Kidney (tissue), 14 donors: ENCODE measurements around the gene MAGI3. TPM values are rescaled to one million over a fixed set of nuclear protein-coding genes. Genes with fewer than 3 reads are reported as not detected.
"Not testable (repeated sequence)": the region's sequence is repeated elsewhere in the genome, so short reads cannot be mapped to it uniquely, and the experiment has no call there.

Experiments
- DNase-seq, 5 donors: peaks; one replicate each; pipeline ENCODE4 v3.0.0-alpha.2; 2013 to 2020
- FAIRE-seq: peaks from 2 replicates; lab custom pipeline; 2012; peaks lifted over from hg19 to GRCh38; lab: Jason Lieb, UNC
- H3K27ac ChIP-seq, 2 donors: one replicate each; pipeline ENCODE4 v1.7.0; 2013; ENCODE audit warnings: low read depth in 2 of 2, low read length in 2 of 2, inconsistent platforms in 1 of 2
- H3K27me3 ChIP-seq: one replicate; pipeline ENCODE4 v1.7.1; 2013; ENCODE audit warnings: low read length, inconsistent platforms; ENCODE audit not compliant: control insufficient read depth, insufficient read depth
- H3K36me3 ChIP-seq, 3 donors: one replicate each; pipeline versions ENCODE4 v1.7.0 to v1.7.1; 2013; ENCODE audit warnings: low read length in 3 of 3, control low read depth in 1 of 3, inconsistent platforms in 1 of 3; ENCODE audit not compliant: insufficient read depth in 3 of 3, control insufficient read depth in 2 of 3
- H3K4me1 ChIP-seq, 3 donors: one replicate each; pipeline versions ENCODE4 v1.7.0 to v1.7.1; 2013; ENCODE audit warnings: low read length in 3 of 3, inconsistent platforms in 1 of 3, low read depth in 1 of 3; ENCODE audit not compliant: control insufficient read depth in 2 of 3, insufficient read depth in 2 of 3
- H3K4me3 ChIP-seq, 3 donors: one replicate each; pipeline versions ENCODE4 v1.7.0 to v1.8.1; 2013; ENCODE audit warnings: low read length in 3 of 3, control low read depth in 1 of 3, inconsistent platforms in 1 of 3
- H3K9ac ChIP-seq, 3 donors: one replicate each; pipeline versions ENCODE4 v1.7.0 to v1.7.1; 2013; ENCODE audit warnings: low read length in 3 of 3, control low read depth in 1 of 3, inconsistent platforms in 1 of 3
- H3K9me3 ChIP-seq, 3 donors: one replicate each; pipeline versions ENCODE4 v1.7.0 to v1.7.1; 2013; ENCODE audit warnings: low read length in 3 of 3, control low read depth in 1 of 3, inconsistent platforms in 1 of 3; ENCODE audit not compliant: control insufficient read depth in 2 of 3, insufficient read depth in 1 of 3
- intact Hi-C: fragments of 100-400 bp; cut with DNase I; formaldehyde crosslinking; loops from one replicate; pipeline ENCODE4 v1.11.1; 2022
- polyA plus RNA-seq: library from polyadenylated mRNA; stranded (reverse); fragments of 350-450 nt; fragmentation: Illumina TruSeq; extraction: RNeasy Lipid Tissue Mini Kit (QIAGEN cat#74804); gene quantifications from one replicate; pipeline ENCODE4 v1.2.3, GENCODE V29; 2014; ENCODE audit warnings: low read depth, low replicate concordance; ENCODE audit not compliant: insufficient read depth
- total RNA-seq: library from RNA; stranded (reverse); fragmentation: NEBNext Ultra II Directional; extraction: Animal tissue kit (Norgen Biotek cat#: 25700); gene quantifications from one replicate; pipeline ENCODE4 v1.2.1, GENCODE V29; 2021
- TF ChIP-seq, protein P1 (sequence below): IDR thresholded peaks from 3 replicates; pipeline ENCODE4 v1.5.1; 2012; ENCODE audit warnings: mild to moderate bottlenecking, moderate library complexity, borderline replicate concordance; ENCODE audit not compliant: insufficient read depth; ENCODE audit errors: extremely low read depth
- donor health status: control.
- donor health status: control.
- donor health status: control.
- donor health status: control.
- donor health status: control.
- donor health status: DM: yes; HTN: yes; CAD: no.
- donor health status: Normal renal cell carcinoma (clear cell type).

MAGI3 gene
- total and polyA plus RNA-seq, 2 donors from 2014 or later: 5.6 to 25.9 TPM

- H3K9ac ChIP-seq: no peak overlapping the region
- no peak overlapping the region for H3K4me3 ChIP-seq
- DNase-seq: peak in 1 of 5 donors; percentile 11
- no peak for FAIRE-seq
- TF ChIP-seq, protein P1, sequence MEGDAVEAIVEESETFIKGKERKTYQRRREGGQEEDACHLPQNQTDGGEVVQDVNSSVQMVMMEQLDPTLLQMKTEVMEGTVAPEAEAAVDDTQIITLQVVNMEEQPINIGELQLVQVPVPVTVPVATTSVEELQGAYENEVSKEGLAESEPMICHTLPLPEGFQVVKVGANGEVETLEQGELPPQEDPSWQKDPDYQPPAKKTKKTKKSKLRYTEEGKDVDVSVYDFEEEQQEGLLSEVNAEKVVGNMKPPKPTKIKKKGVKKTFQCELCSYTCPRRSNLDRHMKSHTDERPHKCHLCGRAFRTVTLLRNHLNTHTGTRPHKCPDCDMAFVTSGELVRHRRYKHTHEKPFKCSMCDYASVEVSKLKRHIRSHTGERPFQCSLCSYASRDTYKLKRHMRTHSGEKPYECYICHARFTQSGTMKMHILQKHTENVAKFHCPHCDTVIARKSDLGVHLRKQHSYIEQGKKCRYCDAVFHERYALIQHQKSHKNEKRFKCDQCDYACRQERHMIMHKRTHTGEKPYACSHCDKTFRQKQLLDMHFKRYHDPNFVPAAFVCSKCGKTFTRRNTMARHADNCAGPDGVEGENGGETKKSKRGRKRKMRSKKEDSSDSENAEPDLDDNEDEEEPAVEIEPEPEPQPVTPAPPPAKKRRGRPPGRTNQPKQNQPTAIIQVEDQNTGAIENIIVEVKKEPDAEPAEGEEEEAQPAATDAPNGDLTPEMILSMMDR: no peak
- H3K27ac ChIP-seq: no peak overlapping the region
- no peaks in the 10 kb centered on the region for H3K27me3 ChIP-seq
- no peaks in the 10 kb centered on the region for H3K36me3 ChIP-seq
- H3K9me3 ChIP-seq: no peaks in the 10 kb centered on the region
- no peaks in the 10 kb centered on the region for H3K4me1 ChIP-seq
- intact Hi-C loops: no loop called here
Observed at GRCh38 chr1:113552244-113552643, 161.9 kb downstream of the MAGI3 start.

- TF ChIP-seq, protein P1: no peak
- Histone ChIP-seq H3K27me3 (no peaks in the 10 kb centered on the region), H3K4me3 (no peak overlapping the region), H3K27ac (no peak overlapping the region), H3K4me1 (no peaks in the 10 kb centered on the region), H3K9ac (no peak overlapping the region), H3K9me3 (no peaks in the 10 kb centered on the region), H3K36me3 (no peaks in the 10 kb centered on the region)
- no peak for FAIRE-seq
- peak in 1 of 5 donors; percentile 48 for DNase-seq
- intact Hi-C loops: no loop called here
Observed at GRCh38 chr1:113557187-113557586, 166.9 kb downstream of the MAGI3 start.

GRCh38 chr1:113565621-113566020 is 175.3 kb downstream of the MAGI3 start:
- Histone ChIP-seq H3K9ac (no peak overlapping the region), H3K4me3 (no peak overlapping the region), H3K27me3 (no peaks in the 10 kb centered on the region), H3K36me3 (no peaks in the 10 kb centered on the region), H3K27ac (no peak overlapping the region), H3K9me3 (peaks cover 0 to 9% (median 0%) of the 10 kb centered on the region in 3 donors), H3K4me1 (no peaks in the 10 kb centered on the region)
- intact Hi-C loops: no loop called here
- no peak for FAIRE-seq
- TF ChIP-seq, protein P1: no peak
- no peak for DNase-seq

- intact Hi-C loops: no loop called here
- H3K36me3 ChIP-seq: no peaks in the 10 kb centered on the region
- no peaks in the 10 kb centered on the region for H3K27me3 ChIP-seq
- no peaks in the 10 kb centered on the region for H3K4me1 ChIP-seq
- peaks cover 0 to 9% (median 0%) of the 10 kb centered on the region in 3 donors for H3K9me3 ChIP-seq
- H3K27ac ChIP-seq: no peak overlapping the region
- DNase-seq: no peak
- FAIRE-seq: no peak
- H3K9ac ChIP-seq: no peak overlapping the region
- H3K4me3 ChIP-seq: no peak overlapping the region
- TF ChIP-seq, protein P1: no peak
Observed at GRCh38 chr1:113567427-113567826, 177.1 kb downstream of the MAGI3 start.

DNA sequence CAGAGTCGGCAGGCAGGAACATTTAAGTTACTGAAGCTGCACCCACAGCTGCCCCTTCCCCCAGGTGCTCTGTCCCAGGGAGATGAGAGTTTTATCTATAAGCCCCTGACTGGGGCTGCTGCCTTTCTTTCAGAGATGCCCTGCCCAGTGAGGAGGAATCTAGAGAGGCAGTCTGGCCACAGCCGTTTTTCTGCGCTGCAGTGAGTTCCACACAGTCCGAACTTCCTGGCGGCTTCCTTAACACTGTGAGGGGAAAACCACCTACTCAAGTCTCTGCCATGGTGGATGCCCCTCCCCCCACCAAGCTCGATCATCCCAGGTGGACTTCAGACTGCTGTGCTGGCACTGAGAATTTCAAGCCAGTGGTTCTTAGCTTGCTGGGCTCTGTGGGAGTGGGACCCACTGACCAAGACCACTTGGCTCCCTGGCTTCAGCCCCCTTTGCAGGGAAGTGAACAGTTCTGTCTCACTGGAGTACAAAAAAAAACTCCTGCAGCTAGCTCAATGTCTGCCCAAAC is 185.5 kb downstream of the MAGI3 start:
- H3K36me3 ChIP-seq, H3K9me3 ChIP-seq, H3K9ac ChIP-seq, H3K4me1 ChIP-seq, intact Hi-C loops, DNase-seq, H3K27ac ChIP-seq, FAIRE-seq, H3K27me3 ChIP-seq, H3K4me3 ChIP-seq: not testable (repeated sequence)
